Upper lobe of right lung (tissue), 1 donor: ENCODE results near the gene CYP4B1. TPM values are rescaled to one million over a fixed set of nuclear protein-coding genes. Genes with fewer than 3 reads are reported as not detected.

Experiments
- ATAC-seq: fragments of 200-7000 bp; cut with Tn5 transposase; one replicate; pipeline ENCODE4 v1.9.1; 2020; ENCODE audit warnings: mild to moderate bottlenecking, moderate library complexity
- DNase-seq: peaks from one replicate; pipeline ENCODE4 v3.0.0-alpha.2; 2020
- H3K27ac ChIP-seq: fragments of 200-600 bp; one replicate; pipeline ENCODE4 v1.8.0; 2022
- H3K27me3 ChIP-seq: fragments of 200-600 bp; one replicate; pipeline ENCODE4 v1.8.0; 2022; ENCODE audit warnings: mild to moderate bottlenecking
- H3K36me3 ChIP-seq: fragments of 200-600 bp; one replicate; pipeline ENCODE4 v1.8.0; 2022
- H3K4me1 ChIP-seq: fragments of 200-600 bp; one replicate; pipeline ENCODE4 v1.8.0; 2022
- H3K4me3 ChIP-seq: fragments of 200-600 bp; one replicate; pipeline ENCODE4 v1.8.0; 2022; ENCODE audit warnings: mild to moderate bottlenecking
- H3K9me3 ChIP-seq: fragments of 200-600 bp; one replicate; pipeline ENCODE4 v1.8.0; 2022
- intact Hi-C: fragments of 100-400 bp; cut with DNase I; formaldehyde crosslinking; loops from one replicate; pipeline ENCODE4 v1.11.0; 2022
- total RNA-seq: library from RNA; stranded (reverse); fragmentation: NEBNext Ultra II Directional; extraction: Animal tissue kit (Norgen Biotek cat#: 25700); gene quantifications from one replicate; pipeline ENCODE4 v1.2.1, GENCODE V29; 2021
- TF ChIP-seq, protein P1 (sequence below): fragments of 200-600 bp; IDR thresholded peaks from one replicate; pipeline ENCODE4 v1.8.0; 2022; ENCODE audit warnings: antibody characterized with exemption
- donor health status: DM: no; HTN: yes; CAD: no; lungs with severe emphysema.

The CYP4B1 gene
- total RNA-seq, 1 donor from 2014 or later = 268 TPM

- Histone ChIP-seq H3K9me3 (no peaks in the 10 kb centered on the region), H3K27ac (peak overlapping the region; percentile 86), H3K27me3 (no peaks in the 10 kb centered on the region), H3K4me3 (peak overlapping the region; percentile 30), H3K36me3 (no peaks in the 10 kb centered on the region), H3K4me1 (peaks cover 43% of the 10 kb centered on the region)
- DNase-seq = no peak
- intact Hi-C loops = no loop called here
- ATAC-seq = no peak
- TF ChIP-seq, protein P1, sequence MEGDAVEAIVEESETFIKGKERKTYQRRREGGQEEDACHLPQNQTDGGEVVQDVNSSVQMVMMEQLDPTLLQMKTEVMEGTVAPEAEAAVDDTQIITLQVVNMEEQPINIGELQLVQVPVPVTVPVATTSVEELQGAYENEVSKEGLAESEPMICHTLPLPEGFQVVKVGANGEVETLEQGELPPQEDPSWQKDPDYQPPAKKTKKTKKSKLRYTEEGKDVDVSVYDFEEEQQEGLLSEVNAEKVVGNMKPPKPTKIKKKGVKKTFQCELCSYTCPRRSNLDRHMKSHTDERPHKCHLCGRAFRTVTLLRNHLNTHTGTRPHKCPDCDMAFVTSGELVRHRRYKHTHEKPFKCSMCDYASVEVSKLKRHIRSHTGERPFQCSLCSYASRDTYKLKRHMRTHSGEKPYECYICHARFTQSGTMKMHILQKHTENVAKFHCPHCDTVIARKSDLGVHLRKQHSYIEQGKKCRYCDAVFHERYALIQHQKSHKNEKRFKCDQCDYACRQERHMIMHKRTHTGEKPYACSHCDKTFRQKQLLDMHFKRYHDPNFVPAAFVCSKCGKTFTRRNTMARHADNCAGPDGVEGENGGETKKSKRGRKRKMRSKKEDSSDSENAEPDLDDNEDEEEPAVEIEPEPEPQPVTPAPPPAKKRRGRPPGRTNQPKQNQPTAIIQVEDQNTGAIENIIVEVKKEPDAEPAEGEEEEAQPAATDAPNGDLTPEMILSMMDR = no peak
Measured at GRCh38 chr1:46804027-46804889, 5.4 kb downstream of the CYP4B1 start.

GRCh38 chr1:46804926-46805325 lies 6.1 kb downstream of the CYP4B1 start:
- Histone ChIP-seq H3K4me1 (peaks cover 43% of the 10 kb centered on the region), H3K4me3 (peak overlapping the region; percentile 30), H3K27me3 (no peaks in the 10 kb centered on the region), H3K27ac (peak overlapping the region; percentile 83), H3K9me3 (no peaks in the 10 kb centered on the region), H3K36me3 (no peaks in the 10 kb centered on the region)
- ATAC-seq (no peak), DNase-seq (no peak)
- TF ChIP-seq, protein P1 = no peak
- intact Hi-C loops = no loop called here

- no peak for DNase-seq
- Histone ChIP-seq H3K27me3 (no peaks in the 10 kb centered on the region), H3K4me3 (no peak overlapping the region), H3K9me3 (no peaks in the 10 kb centered on the region), H3K27ac (peak overlapping the region; percentile 83), H3K4me1 (peaks cover 43% of the 10 kb centered on the region), H3K36me3 (no peaks in the 10 kb centered on the region)
- TF ChIP-seq, protein P1 = no peak
- intact Hi-C loops = no loop called here
- ATAC-seq = no peak
Measured at GRCh38 chr1:46805755-46806154, 6.9 kb downstream of the CYP4B1 start.

GRCh38 chr1:46806196-46807020 lies 7.6 kb downstream of the CYP4B1 start:
- TF ChIP-seq, protein P1 = no peak
- Histone ChIP-seq H3K36me3 (no peaks in the 10 kb centered on the region), H3K27me3 (no peaks in the 10 kb centered on the region), H3K27ac (peak overlapping the region; percentile 89), H3K4me3 (peak overlapping the region; percentile 20), H3K9me3 (no peaks in the 10 kb centered on the region), H3K4me1 (peaks cover 45% of the 10 kb centered on the region)
- ATAC-seq (peak; percentile 90), DNase-seq (peak; percentile 84)
- intact Hi-C loops = no loop called here

- Histone ChIP-seq H3K27ac (peak overlapping the region; percentile 89), H3K36me3 (no peaks in the 10 kb centered on the region), H3K4me1 (peaks cover 42% of the 10 kb centered on the region), H3K9me3 (no peaks in the 10 kb centered on the region), H3K27me3 (no peaks in the 10 kb centered on the region), H3K4me3 (no peak overlapping the region)
- TF ChIP-seq, protein P1 = peak; percentile 24
- intact Hi-C loops = no loop called here
- DNase-seq (no peak), ATAC-seq (peak; percentile 4)
Measured at GRCh38 chr1:46807046-46807972, 8.5 kb downstream of the CYP4B1 start.
